ENCODE results near the gene OSGIN1. TPM values are rescaled to one million over a fixed set of nuclear protein-coding genes. Genes with fewer than 3 reads are reported as not detected.
A peak's percentile ranks its signal among the peaks of the same experiment; 100 is the strongest.

Gene OSGIN1
- total and polyA plus RNA-seq, 2 of the 8 experiments (the other 6 are each of a cell fraction or from before 2014, with no cell fraction given): 0.58 to 0.76 TPM

DNA sequence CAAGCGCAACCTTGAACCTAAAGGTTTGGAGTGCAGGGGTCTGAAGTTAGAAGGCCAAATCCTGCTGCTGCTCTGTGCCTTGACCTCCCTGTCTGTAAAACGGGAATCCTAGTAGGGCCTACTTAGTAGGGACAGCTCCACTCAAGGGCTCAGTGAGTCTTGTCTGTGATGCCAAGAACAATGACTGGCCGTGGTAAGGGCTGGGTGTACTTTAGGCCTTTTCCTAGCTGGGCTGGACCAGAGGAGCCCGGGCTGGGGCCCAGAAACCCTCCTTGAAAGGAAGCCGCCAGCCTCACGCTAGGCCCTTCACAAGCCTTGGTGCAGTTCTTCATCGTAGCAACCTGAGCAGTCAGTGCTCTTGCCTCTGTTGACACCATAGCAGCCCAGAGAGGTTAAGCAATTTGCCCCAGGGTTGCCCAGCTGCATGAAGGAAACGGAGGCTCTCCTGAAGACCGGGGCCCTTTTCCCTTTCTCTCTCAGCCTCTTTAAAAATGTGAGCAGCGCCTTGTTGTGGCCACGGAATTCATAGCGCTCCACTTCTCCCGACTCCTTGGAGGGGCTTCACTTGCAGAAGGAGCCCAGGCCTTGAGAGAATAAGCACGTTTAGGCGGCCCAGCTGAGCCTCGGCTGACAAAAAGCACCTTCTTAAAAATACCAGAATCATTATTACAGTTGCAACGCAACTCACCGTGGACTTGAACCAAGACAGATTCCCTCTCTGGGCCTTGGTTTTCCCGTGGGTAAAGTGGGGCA, 19.4 kb downstream of the OSGIN1 start:
- H3K27ac ChIP-seq (ENCODE audit: low read depth, low read length): no peak overlapping the region
- ChIA-PET POLR2A (ENCODE audit: partially characterized antibody) (no interaction called here), CTCF (ENCODE audit: partially characterized antibody) (interaction anchor here (0.8 to 4.6 kb wide), 7 partner anchors 9 to 94 kb away, joined by 3 to 70 read pairs (median 4); partner anchors contain the start of gene SLC38A8)
- peaks cover 10% of the 10 kb centered on the region; the same call in 1 of the 2 replicates for H3K23me2 ChIP-seq (ENCODE audit: low read depth, low read length)
- H2AFZ ChIP-seq (ENCODE audit: low read length): no peak overlapping the region
- 84% methylated on average over 19 of the region's 19 CpGs; no CpG with 5 or more reads in 1 of the 2 experiments for WGBS, 2 experiments (ENCODE audit: extremely low coverage in 1 of 2, insufficient coverage in 1 of 2, insufficient read length in 1 of 2, insufficient replicate concordance in 2 of 2, low coverage in 1 of 2, low lambda C conversion rate in 2 of 2, missing lambda C conversion rate in 1 of 2)
- no peak overlapping the region for H3K4me3 ChIP-seq (ENCODE audit: extremely low read depth in 1 of 4, insufficient read depth in 2 of 4, low read depth in 3 of 4, low read length in 4 of 4)
- H2BK20ac ChIP-seq (ENCODE audit: low read length): no peak overlapping the region
- H4K5ac ChIP-seq (ENCODE audit: insufficient read length, low read depth, low read length): no peak overlapping the region
- no peak overlapping the region for H2BK12ac ChIP-seq (ENCODE audit: low read depth, low read length)
- no peak overlapping the region for H3K4me2 ChIP-seq (ENCODE audit: insufficient read depth in 1 of 2, low read depth in 2 of 2, low read length in 2 of 2)
- H3K56ac ChIP-seq (replicated peaks; ENCODE audit: insufficient read length, low read depth, low read length): no peak overlapping the region
- no peaks in the 10 kb centered on the region for H3K79me1 ChIP-seq (ENCODE audit: low read depth, low read length)
- no peak overlapping the region for H3K9ac ChIP-seq (replicated peaks in 1 of 4; ENCODE audit: extremely low read depth in 1 of 4, low read depth in 3 of 4, low read length in 3 of 4)
- peaks cover 0 to 3% of the 10 kb centered on the region in 2 experiments; a peak in 2 of 4 replicates for H3K9me3 ChIP-seq (ENCODE audit: insufficient read depth in 2 of 2, low read depth in 1 of 2, low read length in 1 of 2)
- no peak overlapping the region for H3K4ac ChIP-seq (replicated peaks; ENCODE audit: insufficient read length, low read depth, low read length)
- H3K36me3 ChIP-seq (ENCODE audit: control insufficient read depth in 2 of 4, insufficient read depth in 4 of 4, low read length in 3 of 4): no peaks in the 10 kb centered on the region
- peaks cover 0 to 13% (median 9%) of the 10 kb centered on the region in 4 experiments; a peak in 6 of 7 replicates for H3K27me3 ChIP-seq (replicated peaks in 1 of 4; ENCODE audit: control insufficient read depth in 3 of 4, extremely low read depth in 1 of 4, insufficient read depth in 3 of 4, low read length in 3 of 4)
- H2AK5ac ChIP-seq (ENCODE audit: low read depth, low read length): no peak overlapping the region
- TF ChIP-seq RAD21 (IDR thresholded peaks at IDR 0.05 in 1 of 2, conservative IDR thresholded peaks at IDR 0.05 in 1 of 2; ENCODE audit: low read depth in 2 of 2, low read length in 2 of 2): peak in 1 of 2 experiments; percentile 18; a peak in 1 of 4 replicates
- TF ChIP-seq, protein P1, sequence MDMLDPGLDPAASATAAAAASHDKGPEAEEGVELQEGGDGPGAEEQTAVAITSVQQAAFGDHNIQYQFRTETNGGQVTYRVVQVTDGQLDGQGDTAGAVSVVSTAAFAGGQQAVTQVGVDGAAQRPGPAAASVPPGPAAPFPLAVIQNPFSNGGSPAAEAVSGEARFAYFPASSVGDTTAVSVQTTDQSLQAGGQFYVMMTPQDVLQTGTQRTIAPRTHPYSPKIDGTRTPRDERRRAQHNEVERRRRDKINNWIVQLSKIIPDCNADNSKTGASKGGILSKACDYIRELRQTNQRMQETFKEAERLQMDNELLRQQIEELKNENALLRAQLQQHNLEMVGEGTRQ (IDR thresholded peaks at IDR 0.05; ENCODE audit: low read length): no peak
- TF ChIP-seq, protein P2, sequence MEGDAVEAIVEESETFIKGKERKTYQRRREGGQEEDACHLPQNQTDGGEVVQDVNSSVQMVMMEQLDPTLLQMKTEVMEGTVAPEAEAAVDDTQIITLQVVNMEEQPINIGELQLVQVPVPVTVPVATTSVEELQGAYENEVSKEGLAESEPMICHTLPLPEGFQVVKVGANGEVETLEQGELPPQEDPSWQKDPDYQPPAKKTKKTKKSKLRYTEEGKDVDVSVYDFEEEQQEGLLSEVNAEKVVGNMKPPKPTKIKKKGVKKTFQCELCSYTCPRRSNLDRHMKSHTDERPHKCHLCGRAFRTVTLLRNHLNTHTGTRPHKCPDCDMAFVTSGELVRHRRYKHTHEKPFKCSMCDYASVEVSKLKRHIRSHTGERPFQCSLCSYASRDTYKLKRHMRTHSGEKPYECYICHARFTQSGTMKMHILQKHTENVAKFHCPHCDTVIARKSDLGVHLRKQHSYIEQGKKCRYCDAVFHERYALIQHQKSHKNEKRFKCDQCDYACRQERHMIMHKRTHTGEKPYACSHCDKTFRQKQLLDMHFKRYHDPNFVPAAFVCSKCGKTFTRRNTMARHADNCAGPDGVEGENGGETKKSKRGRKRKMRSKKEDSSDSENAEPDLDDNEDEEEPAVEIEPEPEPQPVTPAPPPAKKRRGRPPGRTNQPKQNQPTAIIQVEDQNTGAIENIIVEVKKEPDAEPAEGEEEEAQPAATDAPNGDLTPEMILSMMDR (IDR thresholded peaks at IDR 0.05; ENCODE audit: control extremely low read depth in 1 of 3, insufficient read depth in 1 of 3, low read depth in 1 of 3, low read length in 3 of 3): peak in 1 of 3 experiments; percentile 27; a peak in 1 of 4 replicates
- H3K14ac ChIP-seq (ENCODE audit: insufficient read length): no peak overlapping the region
- DNase-seq (ENCODE audit: low read depth in 1 of 2, low spot score in 2 of 2): no peak
- H3K23ac ChIP-seq (ENCODE audit: insufficient read length): no peak overlapping the region
- FAIRE-seq: no peak
- peaks cover 0 to 11% (median 8%) of the 10 kb centered on the region in 4 experiments; a peak in 6 of 7 replicates for H3K4me1 ChIP-seq (replicated peaks in 1 of 4; ENCODE audit: control insufficient read depth in 3 of 4, insufficient read depth in 4 of 4, low read length in 3 of 4)
- no peaks in the 10 kb centered on the region for H3K79me2 ChIP-seq (ENCODE audit: control insufficient read depth in 1 of 2, insufficient read depth in 2 of 2, low read length in 2 of 2)
- H4K91ac ChIP-seq (replicated peaks; ENCODE audit: insufficient read length, low read length): no peak overlapping the region
- no peak overlapping the region for H2BK5ac ChIP-seq (ENCODE audit: low read depth, low read length)
- H4K20me1 ChIP-seq (replicated peaks in 1 of 2; ENCODE audit: control insufficient read depth in 1 of 2, insufficient read depth in 2 of 2, low read length in 2 of 2): peaks cover 0 to 3% of the 10 kb centered on the region in 2 experiments
- no peak overlapping the region for H2BK15ac ChIP-seq (ENCODE audit: low read length)
- H4K8ac ChIP-seq (ENCODE audit: extremely low read depth, insufficient read depth, low read length): no peak overlapping the region
- H3K18ac ChIP-seq (ENCODE audit: extremely low read depth, low read length): no peak overlapping the region
- no peak overlapping the region for H2BK120ac ChIP-seq (replicated peaks; ENCODE audit: low read depth, low read length)

Measured in H1 (cell line).